GM12878 (cell line): Measurements from ENCODE around the gene MOGAT1. TPM values are rescaled to one million over a fixed set of nuclear protein-coding genes. Genes with fewer than 3 reads are reported as not detected.

ENCODE experiments used
- ATAC-seq: fragments of 200-7000 bp; cut with Tn5 transposase; 3 replicates; pipeline ENCODE4 v1.9.1; 2020; ENCODE audit warnings: mild to moderate bottlenecking, moderate library complexity
- BruUV-seq: library from RNA; stranded (reverse); fragments of 400-500 nt; replicated peaks from 2 replicates; lab custom pipeline; 2021; lab: Mats Ljungman, UMichigan
- CTCF ChIA-PET: fragments of 300-600 bp; sonication (Branson Sonifier 250); formaldehyde crosslinking; extraction: SDS; loops from one replicate; lab custom pipeline; 2021; ENCODE audit warnings: inconsistent platforms; lab: Yijun Ruan, JAX
- POLR2A ChIA-PET: fragments of 350-600 bp; formaldehyde crosslinking; extraction: SDS; loops from one replicate; lab custom pipeline; 2021; ENCODE audit warnings: inconsistent platforms; lab: Charles Lee
- RAD21 ChIA-PET: fragments of 300-600 bp; sonication (Branson Sonifier 250); formaldehyde crosslinking; loops from one replicate; lab custom pipeline; 2023; ENCODE audit warnings: antibody characterized with exemption; ENCODE audit not compliant: unreplicated experiment; lab: Charles Lee
- SMC1A ChIA-PET: fragments of 300-600 bp; sonication (Branson Sonifier 250); formaldehyde crosslinking; loops from one replicate; lab custom pipeline; 2023; ENCODE audit not compliant: unreplicated experiment, uncharacterized antibody; lab: Charles Lee
- DNase-seq: peaks from one replicate; pipeline ENCODE4 v3.0.0-alpha.2; 2011; ENCODE audit warnings: low read depth, low spot score
- FAIRE-seq: peaks from 3 replicates; lab custom pipeline; 2011; peaks lifted over from hg19 to GRCh38; lab: Jason Lieb, UNC
- H2AFZ ChIP-seq: 2 replicates; pipeline ENCODE4 v1.6.0; 2011; ENCODE audit warnings: low read depth, low read length, control low read depth; ENCODE audit not compliant: control insufficient read depth
- H3K27ac ChIP-seq: 2 replicates; pipeline ENCODE4 v1.5.1; 2011; ENCODE audit warnings: control low read depth; ENCODE audit not compliant: control insufficient read depth, insufficient read depth
- H3K27me3 ChIP-seq, 2 experiments: replicated peaks in 1 of 2; 2 replicates each; pipeline versions ENCODE4 v1.6.0 to v1.6.1; 2011; ENCODE audit warnings: low read length in 1 of 2; ENCODE audit not compliant: control insufficient read depth in 2 of 2, insufficient read depth in 2 of 2
- H3K36me3 ChIP-seq, 2 experiments: 2 replicates each; pipeline ENCODE4 v1.5.1; 2011; ENCODE audit warnings: low read length in 1 of 2; ENCODE audit not compliant: control insufficient read depth in 2 of 2, insufficient read depth in 2 of 2
- H3K4me1 ChIP-seq: 2 replicates; pipeline ENCODE4 v1.6.1; 2011; ENCODE audit warnings: mild to moderate bottlenecking, low read length, moderate library complexity, mixed read lengths; ENCODE audit not compliant: control insufficient read depth, insufficient read depth
- H3K4me2 ChIP-seq: 2 replicates; pipeline ENCODE4 v1.6.0; 2011; ENCODE audit warnings: control low read depth; ENCODE audit not compliant: control insufficient read depth, insufficient read depth
- H3K4me3 ChIP-seq: fragments of 200-600 bp; sonication (generic); 2 replicates; pipeline ENCODE4 v1.5.1; 2016
- H3K79me2 ChIP-seq: 2 replicates; pipeline ENCODE4 v1.6.0; 2011; ENCODE audit warnings: low read length; ENCODE audit not compliant: control insufficient read depth, insufficient read depth
- H3K9ac ChIP-seq: 2 replicates; pipeline ENCODE4 v1.8.0; 2011; ENCODE audit warnings: low read length, control low read depth, mixed read lengths; ENCODE audit not compliant: control insufficient read depth, insufficient read depth
- H3K9me3 ChIP-seq: replicated peaks from 3 replicates; pipeline ENCODE4 v1.5.1; 2011; ENCODE audit warnings: mild to moderate bottlenecking, low read length; ENCODE audit not compliant: control insufficient read depth, insufficient read depth
- H4K20me1 ChIP-seq: 2 replicates; pipeline ENCODE4 v1.6.0; 2011; ENCODE audit not compliant: control insufficient read depth, insufficient read depth
- MEF2B ChIP-seq: fragments of 450-650 bp; IDR thresholded peaks from 2 replicates; pipeline ENCODE4 v1.6.1; 2018; ENCODE audit warnings: mild to moderate bottlenecking, moderate library complexity; ENCODE audit not compliant: partially characterized antibody, poor library complexity, severe bottlenecking
- NR2C2 ChIP-seq: IDR thresholded peaks from 2 replicates; pipeline ENCODE4 v1.6.1; 2011; ENCODE audit warnings: borderline replicate concordance, low read depth; ENCODE audit not compliant: control insufficient read depth, insufficient read length
- RCOR1 ChIP-seq: conservative IDR thresholded peaks from 2 replicates; pipeline ENCODE4 v1.6.1; 2012; ENCODE audit warnings: low read depth, low read length, improper control_type of control experiment
- RFX5 ChIP-seq: IDR thresholded peaks from 2 replicates; pipeline ENCODE4 v1.6.1; 2011; ENCODE audit warnings: low read depth, low read length, improper control_type of control experiment
- SIN3A ChIP-seq: IDR thresholded peaks from 2 replicates; pipeline ENCODE4 v1.6.1; 2012; ENCODE audit warnings: low read depth, low read length, improper control_type of control experiment
- SP1 ChIP-seq: IDR thresholded peaks from one replicate; pipeline ENCODE4 v1.6.1; 2011; ENCODE audit warnings: low read depth, low read length
- SREBF2 ChIP-seq: IDR thresholded peaks from 2 replicates; pipeline ENCODE4 v1.6.1; 2012; ENCODE audit warnings: mild to moderate bottlenecking, low read length
- TCF12 ChIP-seq: IDR thresholded peaks from 2 replicates; pipeline ENCODE4 v1.6.1; 2011; ENCODE audit warnings: low read depth, mild to moderate bottlenecking, low read length
- TCF3 ChIP-seq: IDR thresholded peaks from 2 replicates; pipeline ENCODE4 v1.6.1; 2012; ENCODE audit warnings: low read depth, mild to moderate bottlenecking, low read length, borderline replicate concordance; ENCODE audit not compliant: insufficient read depth
- YY1 ChIP-seq: IDR thresholded peaks from 2 replicates; pipeline ENCODE4 v1.6.1; 2011; ENCODE audit warnings: low read depth, mild to moderate bottlenecking, low read length
- WGBS: methylation state at CpG from one replicate; pipeline ENCODE4 v1.1.6; 2016; ENCODE audit warnings: low lambda C conversion rate; ENCODE audit not compliant: insufficient replicate concordance, insufficient coverage; ENCODE audit errors: missing lambda C conversion rate; 5-methylcytosine and 5-hydroxymethylcytosine counted together
- in situ Hi-C: fragments of 300-500 bp; cut with MboI; formaldehyde crosslinking; loops from 9 replicates; pipeline ENCODE4 v1.14.3; 2018; ENCODE audit warnings: mixed read lengths
- intact Hi-C: fragments of 100-400 bp; cut with micrococcal nuclease; formaldehyde crosslinking; loops from one replicate; pipeline ENCODE4 v1.14.2; 2022; ENCODE audit not compliant: unreplicated experiment
- polyA plus RNA-seq, 11 experiments: library from polyadenylated mRNA; depleted of rRNA in 4 of 11; unstranded in 6 of 11; stranded (reverse) in 5 of 11; fragments of >200 nt; fragmentation: Nextera tagmentation in 4 of 11; fragmentation: Illumina TruSeq in 1 of 11; extraction: Ambion mirVana in 4 of 11; extraction: Trizol in 1 of 11; gene quantifications; 1 replicate in 1 of 11; 2 replicates in 10 of 11; pipeline versions ENCODE4 v1.2.1 to v1.2.3, GENCODE V29; 2011 to 2016; ENCODE audit warnings: inconsistent platforms in 2 of 11, missing spikeins in 2 of 11, low read depth in 1 of 11
- total RNA-seq, 4 experiments: library from RNA; depleted of rRNA in 3 of 4; stranded (reverse); fragments of >200 nt in 3 of 4; fragmentation: Illumina TruSeq in 1 of 4; extraction: Trizol in 1 of 4; gene quantifications; 2 replicates each; pipeline versions ENCODE4 v1.2.1 to v1.2.3, GENCODE V29; 2013 to 2021
- TF ChIP-seq, protein P1 (sequence below): IDR thresholded peaks from 2 replicates; pipeline ENCODE4 v1.6.1; 2011; ENCODE audit warnings: borderline replicate concordance, low read depth, mild to moderate bottlenecking, moderate library complexity, low read length; ENCODE audit not compliant: insufficient read depth, poor library complexity, severe bottlenecking
- TF ChIP-seq, protein P2 (sequence below), 3 experiments: IDR thresholded peaks in 2 of 3; conservative IDR thresholded peaks in 1 of 3; 2 replicates each; pipeline ENCODE4 v1.5.1; 2011; ENCODE audit warnings: low read depth in 3 of 3, low read length in 3 of 3, mild to moderate bottlenecking in 3 of 3, control low read depth in 2 of 3, moderate library complexity in 2 of 3, inconsistent platforms in 1 of 3, mixed read lengths in 1 of 3; ENCODE audit not compliant: control insufficient read depth in 2 of 3, insufficient read depth in 1 of 3; ENCODE audit errors: extremely low read depth in 1 of 3
- TF ChIP-seq, protein P3 (sequence below): fragments of 450-650 bp; IDR thresholded peaks from 2 replicates; pipeline ENCODE4 v1.6.1; 2017; ENCODE audit warnings: mild to moderate bottlenecking, moderate library complexity

The MOGAT1 gene
- total and polyA plus RNA-seq, 10 of the 15 experiments (the other 5 are each of a cell fraction or from before 2014, with no cell fraction given): not detected

DNA sequence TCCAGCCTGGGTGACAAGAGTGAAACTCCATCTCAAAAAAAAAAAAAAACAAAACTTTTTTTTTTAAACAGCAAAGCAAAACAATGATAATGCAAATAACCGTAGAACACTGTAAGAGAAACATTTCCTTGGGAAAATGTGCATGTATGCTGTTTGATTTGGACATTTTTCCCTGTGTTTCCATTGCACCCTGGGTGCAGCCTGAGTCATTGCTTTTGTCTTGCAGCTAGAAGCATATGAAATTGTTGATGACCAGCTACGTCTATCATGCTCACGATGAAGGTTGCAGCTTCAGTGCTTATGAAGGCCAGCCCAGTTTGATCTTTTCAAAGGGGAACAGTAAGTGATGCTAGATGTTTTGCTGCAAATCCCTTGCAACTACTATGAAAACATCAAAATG lies 41.5 kb downstream of the MOGAT1 start (continued):
- TF ChIP-seq, protein P1, sequence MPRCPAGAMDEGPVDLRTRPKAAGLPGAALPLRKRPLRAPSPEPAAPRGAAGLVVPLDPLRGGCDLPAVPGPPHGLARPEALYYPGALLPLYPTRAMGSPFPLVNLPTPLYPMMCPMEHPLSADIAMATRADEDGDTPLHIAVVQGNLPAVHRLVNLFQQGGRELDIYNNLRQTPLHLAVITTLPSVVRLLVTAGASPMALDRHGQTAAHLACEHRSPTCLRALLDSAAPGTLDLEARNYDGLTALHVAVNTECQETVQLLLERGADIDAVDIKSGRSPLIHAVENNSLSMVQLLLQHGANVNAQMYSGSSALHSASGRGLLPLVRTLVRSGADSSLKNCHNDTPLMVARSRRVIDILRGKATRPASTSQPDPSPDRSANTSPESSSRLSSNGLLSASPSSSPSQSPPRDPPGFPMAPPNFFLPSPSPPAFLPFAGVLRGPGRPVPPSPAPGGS: no peak
- no peak for TF ChIP-seq YY1
- no peak for TF ChIP-seq MEF2B
- TF ChIP-seq SP1: no peak
- TF ChIP-seq NR2C2: no peak
- TF ChIP-seq RCOR1: no peak
- TF ChIP-seq SIN3A: no peak
- no peak for TF ChIP-seq TCF12

DNA sequence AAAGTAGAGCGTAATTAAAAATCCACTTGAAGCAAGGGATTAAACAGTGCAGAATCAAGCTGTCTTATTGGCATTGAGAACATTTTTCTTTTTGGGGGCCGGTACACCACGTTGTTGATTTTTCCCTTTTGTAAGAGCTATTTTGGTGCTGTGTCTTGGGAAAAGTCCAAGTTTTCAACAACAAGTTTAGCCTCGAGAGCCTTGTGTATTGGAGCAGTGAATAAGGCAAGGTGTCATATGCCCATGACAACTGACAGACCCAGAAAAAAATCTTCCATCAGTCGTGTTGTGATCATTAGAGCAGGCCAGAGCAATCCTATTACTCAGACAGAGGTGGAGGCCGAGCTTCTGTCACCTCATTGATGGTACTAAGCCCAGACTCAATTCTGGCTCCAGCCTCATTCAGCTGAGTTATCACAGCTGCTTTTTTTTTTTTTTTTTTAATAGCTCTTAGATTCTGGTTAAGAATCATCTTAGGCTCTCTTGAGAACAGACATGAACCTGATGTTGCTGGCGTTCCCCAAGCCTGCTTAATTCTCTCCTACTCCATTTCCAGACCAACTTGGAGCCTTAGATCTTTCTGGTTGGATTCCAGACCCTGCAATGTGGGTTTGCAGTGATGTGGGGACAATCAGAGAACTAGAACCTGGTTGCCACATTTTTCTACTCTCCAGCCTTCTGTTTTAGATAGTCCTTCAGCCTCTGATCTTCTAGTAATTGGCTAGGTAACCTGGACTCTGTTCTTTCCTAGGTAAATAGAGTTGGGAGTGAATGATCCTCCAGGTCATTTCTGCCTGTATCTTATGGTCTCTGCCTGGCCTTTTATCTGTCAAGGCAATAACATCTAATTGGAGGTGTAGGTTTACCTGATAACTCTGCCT lies 43.1 kb downstream of the MOGAT1 start:
- H3K36me3 ChIP-seq: no peaks in the 10 kb centered on the region
- WGBS: 71% methylated on average over 6 of the region's 7 CpGs
- no peak overlapping the region for H3K4me2 ChIP-seq
- ChIA-PET POLR2A (interaction anchor here (0.6 to 0.9 kb wide), 4 partner anchors 99 to 187 kb away, joined by 3 to 5 read pairs (median 4); no protein-coding TSS in a partner anchor), CTCF (interaction anchor here (0.6 to 0.8 kb wide), 3 partner anchors 70 to 234 kb away, joined by 3 to 4 read pairs (median 3); no protein-coding TSS in a partner anchor), RAD21 (interaction anchor here (1.2 to 1.8 kb wide), 2 partner anchors 192 to 198 kb away, joined by 3 to 6 read pairs; no protein-coding TSS in a partner anchor), SMC1A (interaction anchor here (1.1 kb wide), 1 partner anchor 188 kb away, joined by 3 read pairs; no protein-coding TSS in a partner anchor)
- H3K4me3 ChIP-seq: no peak overlapping the region
- DNase-seq (no peak), ATAC-seq (no peak), FAIRE-seq (no peak)
- H2AFZ ChIP-seq: no peak overlapping the region; the same call in 1 of the 2 replicates
- no peaks in the 10 kb centered on the region; the same call in none of the 2 replicates for H3K4me1 ChIP-seq
- H3K27me3 ChIP-seq: no peaks in the 10 kb centered on the region
- intact Hi-C loops: no loop called here
- H4K20me1 ChIP-seq: no peaks in the 10 kb centered on the region
- in situ Hi-C loops: no loop called here
- no peak overlapping the region for H3K9ac ChIP-seq
- H3K9me3 ChIP-seq: peaks cover 1% of the 10 kb centered on the region; the same call in 1 of the 3 replicates
- BruUV-seq: no TSS peak
- H3K79me2 ChIP-seq: no peaks in the 10 kb centered on the region
- no peak overlapping the region for H3K27ac ChIP-seq
- no peak for TF ChIP-seq RFX5
- TF ChIP-seq, protein P2, sequence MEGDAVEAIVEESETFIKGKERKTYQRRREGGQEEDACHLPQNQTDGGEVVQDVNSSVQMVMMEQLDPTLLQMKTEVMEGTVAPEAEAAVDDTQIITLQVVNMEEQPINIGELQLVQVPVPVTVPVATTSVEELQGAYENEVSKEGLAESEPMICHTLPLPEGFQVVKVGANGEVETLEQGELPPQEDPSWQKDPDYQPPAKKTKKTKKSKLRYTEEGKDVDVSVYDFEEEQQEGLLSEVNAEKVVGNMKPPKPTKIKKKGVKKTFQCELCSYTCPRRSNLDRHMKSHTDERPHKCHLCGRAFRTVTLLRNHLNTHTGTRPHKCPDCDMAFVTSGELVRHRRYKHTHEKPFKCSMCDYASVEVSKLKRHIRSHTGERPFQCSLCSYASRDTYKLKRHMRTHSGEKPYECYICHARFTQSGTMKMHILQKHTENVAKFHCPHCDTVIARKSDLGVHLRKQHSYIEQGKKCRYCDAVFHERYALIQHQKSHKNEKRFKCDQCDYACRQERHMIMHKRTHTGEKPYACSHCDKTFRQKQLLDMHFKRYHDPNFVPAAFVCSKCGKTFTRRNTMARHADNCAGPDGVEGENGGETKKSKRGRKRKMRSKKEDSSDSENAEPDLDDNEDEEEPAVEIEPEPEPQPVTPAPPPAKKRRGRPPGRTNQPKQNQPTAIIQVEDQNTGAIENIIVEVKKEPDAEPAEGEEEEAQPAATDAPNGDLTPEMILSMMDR (IDR thresholded peaks at IDR 0.05 in 2 of 3, conservative IDR thresholded peaks at IDR 0.05 in 1 of 3; ENCODE audit: control insufficient read depth in 2 of 3, extremely low read depth in 1 of 3, insufficient read depth in 1 of 3, low read depth in 3 of 3, low read length in 3 of 3): no peak
- TF ChIP-seq TCF3: no peak
- TF ChIP-seq, protein P3, sequence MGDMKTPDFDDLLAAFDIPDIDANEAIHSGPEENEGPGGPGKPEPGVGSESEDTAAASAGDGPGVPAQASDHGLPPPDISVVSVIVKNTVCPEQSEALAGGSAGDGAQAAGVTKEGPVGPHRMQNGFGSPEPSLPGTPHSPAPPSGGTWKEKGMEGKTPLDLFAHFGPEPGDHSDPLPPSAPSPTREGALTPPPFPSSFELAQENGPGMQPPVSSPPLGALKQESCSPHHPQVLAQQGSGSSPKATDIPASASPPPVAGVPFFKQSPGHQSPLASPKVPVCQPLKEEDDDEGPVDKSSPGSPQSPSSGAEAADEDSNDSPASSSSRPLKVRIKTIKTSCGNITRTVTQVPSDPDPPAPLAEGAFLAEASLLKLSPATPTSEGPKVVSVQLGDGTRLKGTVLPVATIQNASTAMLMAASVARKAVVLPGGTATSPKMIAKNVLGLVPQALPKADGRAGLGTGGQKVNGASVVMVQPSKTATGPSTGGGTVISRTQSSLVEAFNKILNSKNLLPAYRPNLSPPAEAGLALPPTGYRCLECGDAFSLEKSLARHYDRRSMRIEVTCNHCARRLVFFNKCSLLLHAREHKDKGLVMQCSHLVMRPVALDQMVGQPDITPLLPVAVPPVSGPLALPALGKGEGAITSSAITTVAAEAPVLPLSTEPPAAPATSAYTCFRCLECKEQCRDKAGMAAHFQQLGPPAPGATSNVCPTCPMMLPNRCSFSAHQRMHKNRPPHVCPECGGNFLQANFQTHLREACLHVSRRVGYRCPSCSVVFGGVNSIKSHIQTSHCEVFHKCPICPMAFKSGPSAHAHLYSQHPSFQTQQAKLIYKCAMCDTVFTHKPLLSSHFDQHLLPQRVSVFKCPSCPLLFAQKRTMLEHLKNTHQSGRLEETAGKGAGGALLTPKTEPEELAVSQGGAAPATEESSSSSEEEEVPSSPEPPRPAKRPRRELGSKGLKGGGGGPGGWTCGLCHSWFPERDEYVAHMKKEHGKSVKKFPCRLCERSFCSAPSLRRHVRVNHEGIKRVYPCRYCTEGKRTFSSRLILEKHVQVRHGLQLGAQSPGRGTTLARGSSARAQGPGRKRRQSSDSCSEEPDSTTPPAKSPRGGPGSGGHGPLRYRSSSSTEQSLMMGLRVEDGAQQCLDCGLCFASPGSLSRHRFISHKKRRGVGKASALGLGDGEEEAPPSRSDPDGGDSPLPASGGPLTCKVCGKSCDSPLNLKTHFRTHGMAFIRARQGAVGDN: no peak
- no peak for TF ChIP-seq SREBF2
